ENCODE measurements around the gene AADAT.

AADAT gene

DNA sequence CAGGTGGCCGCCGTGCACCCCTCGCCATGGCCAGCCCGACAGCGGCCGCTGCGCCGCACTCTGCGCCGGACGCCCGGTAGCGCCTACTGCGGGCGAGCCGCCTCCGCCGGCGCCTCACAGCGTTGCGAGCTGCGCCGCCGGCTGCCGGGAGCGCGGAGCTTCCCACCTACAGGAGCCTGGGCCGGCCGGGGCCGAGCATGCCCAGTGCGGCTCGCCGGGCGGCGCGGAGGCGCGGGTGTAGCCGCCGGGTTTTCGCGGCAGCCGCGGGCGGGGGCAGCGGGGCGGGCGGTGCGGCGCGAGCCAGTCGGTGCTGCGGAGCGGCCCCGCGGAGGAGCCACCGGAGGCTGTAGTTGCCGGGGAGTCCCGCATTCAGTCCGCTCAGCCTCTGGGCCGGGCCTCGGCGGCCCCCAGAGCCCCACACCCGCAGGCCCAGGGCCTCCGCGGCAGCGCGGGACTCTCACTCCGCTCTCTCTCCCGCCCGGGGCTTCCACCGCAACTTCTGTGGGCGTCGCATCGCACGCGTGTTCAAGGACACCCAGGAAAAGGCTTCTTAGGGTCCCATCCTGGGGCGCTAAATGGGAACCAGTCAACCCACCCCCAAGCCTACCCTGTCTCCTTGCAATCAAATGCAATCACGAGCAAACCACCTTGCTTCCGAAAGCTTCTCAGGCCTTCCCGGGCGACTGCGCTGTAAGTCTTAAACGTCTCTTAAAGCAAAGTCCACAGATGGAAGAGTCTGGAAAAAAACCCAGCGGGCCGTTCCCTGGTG lies 63.3 kb downstream of the AADAT start, which contains the start of gene MFAP3L:
Gene MFAP3L (minus strand): TSS at position 143 of the 769 bp plus-strand sequence. CDS start 20,518 bp downstream, outside the sequence.
- Histone ChIP-seq H3K4me3 (ENCODE audit: control insufficient read depth in 1 of 7, extremely low read depth in 1 of 7, insufficient read depth in 4 of 7, low read depth in 2 of 7, low read length in 6 of 7) (peak within 1 kb of the TSS; percentile 52 to 91 (median 84)), H3K4me1 (ENCODE audit: control extremely low read depth in 1 of 4, control insufficient read depth in 4 of 4, insufficient read depth in 4 of 4, low read length in 3 of 4) (peaks cover 2 to 16% (median 15%) of the 10 kb centered on the region in 4 experiments), H3K27ac (ENCODE audit: insufficient read depth in 1 of 2, low read depth in 1 of 2, low read length in 2 of 2, poor library complexity in 1 of 2, severe bottlenecking in 2 of 2) (peak within 1 kb of the TSS in 1 of 2 experiments; percentile 27), H3K27me3 (replicated peaks in 2 of 5; ENCODE audit: control insufficient read depth in 4 of 5, insufficient read depth in 5 of 5, low read length in 4 of 5) (peaks cover 0 to 29% (median 4%) of the 10 kb centered on the region in 5 experiments), H3K36me3 (ENCODE audit: control insufficient read depth in 4 of 4, insufficient read depth in 4 of 4, low read length in 3 of 4) (no peaks in the 10 kb centered on the region), H3K9me3 (ENCODE audit: control extremely low read depth in 1 of 5, control insufficient read depth in 4 of 5, insufficient read depth in 2 of 5, low read depth in 1 of 5, low read length in 4 of 5) (no peaks in the 10 kb centered on the region)
- CTCF ChIA-PET: interaction anchor here (1.0 to 2.4 kb wide), 3 partner anchors 19 to 414 kb away, joined by 3 to 10 read pairs (median 4); partner anchors contain the start of gene NEK1
- POLR2A ChIA-PET: interaction anchor here (1.1 kb wide), 1 partner anchor 1469 kb away, joined by 4 read pairs; no protein-coding TSS in a partner anchor
- DNase-seq: peak; percentile 89 to 91 (median 89)
- WGBS (ENCODE audit: insufficient coverage): 0% methylated on average over 70 of the region's 86 CpGs

DNA sequence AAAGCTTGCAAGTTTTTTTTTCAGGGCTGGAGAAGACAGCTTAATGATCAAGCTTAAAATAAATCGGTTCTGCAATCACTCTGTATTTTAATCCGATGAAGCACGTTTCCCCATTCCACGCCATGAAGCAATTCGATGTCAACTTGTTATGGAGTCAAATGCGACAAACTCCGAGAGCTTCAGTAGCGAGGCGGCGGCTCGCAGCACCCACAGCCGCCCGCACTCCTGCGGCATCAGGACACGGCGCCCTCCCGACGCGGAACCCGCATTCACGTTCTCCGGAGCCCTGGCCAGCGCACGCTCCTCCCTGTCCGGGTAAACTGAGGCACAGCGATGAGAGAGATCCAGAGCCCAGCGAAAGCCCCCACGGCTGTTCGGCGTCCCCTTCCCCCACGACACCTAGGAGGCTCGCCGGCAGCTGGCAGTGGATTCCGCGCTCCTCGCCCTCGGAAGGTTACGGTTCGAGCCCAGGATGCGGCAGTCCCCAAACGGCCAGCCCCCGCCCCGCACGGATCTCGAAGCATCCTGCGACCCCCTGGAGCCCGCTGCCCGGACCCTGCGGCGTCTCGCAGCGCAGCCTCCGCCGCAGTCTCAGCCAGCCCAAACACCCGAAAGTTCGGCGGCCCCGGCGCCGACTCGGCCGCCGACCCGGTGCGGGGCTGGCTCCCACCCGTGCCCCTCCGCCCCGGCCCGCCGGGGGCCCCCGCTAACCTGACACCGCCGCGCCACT lies 64.1 kb downstream of the AADAT start:
- H3K36me3 ChIP-seq (ENCODE audit: control insufficient read depth in 4 of 4, insufficient read depth in 4 of 4, low read length in 3 of 4): no peaks in the 10 kb centered on the region
- H3K27ac ChIP-seq (ENCODE audit: insufficient read depth in 1 of 2, low read depth in 1 of 2, low read length in 2 of 2, poor library complexity in 1 of 2, severe bottlenecking in 2 of 2): no peak overlapping the region
- POLR2A ChIA-PET: no interaction called here
- peak overlapping the region; percentile 52 to 91 (median 84) for H3K4me3 ChIP-seq (ENCODE audit: control insufficient read depth in 1 of 7, extremely low read depth in 1 of 7, insufficient read depth in 4 of 7, low read depth in 2 of 7, low read length in 6 of 7)
- 2% methylated on average over 74 of the region's 74 CpGs for WGBS (ENCODE audit: insufficient coverage)
- H3K27me3 ChIP-seq (replicated peaks in 2 of 5; ENCODE audit: control insufficient read depth in 4 of 5, insufficient read depth in 5 of 5, low read length in 4 of 5): peaks cover 0 to 29% (median 4%) of the 10 kb centered on the region in 5 experiments
- H3K4me1 ChIP-seq (ENCODE audit: control extremely low read depth in 1 of 4, control insufficient read depth in 4 of 4, insufficient read depth in 4 of 4, low read length in 3 of 4): peaks cover 2 to 16% (median 15%) of the 10 kb centered on the region in 4 experiments
- no peaks in the 10 kb centered on the region for H3K9me3 ChIP-seq (ENCODE audit: control extremely low read depth in 1 of 5, control insufficient read depth in 4 of 5, insufficient read depth in 2 of 5, low read depth in 1 of 5, low read length in 4 of 5)
- CTCF ChIA-PET: interaction anchor here (0.8 to 2.4 kb wide), 6 partner anchors 11 to 413 kb away, joined by 3 to 10 read pairs (median 6); partner anchors contain the start of genes CLCN3 and NEK1
- peak in 2 of 3 donors; percentile 36 to 48 for DNase-seq

GRCh38 chr4:170022211-170022610 lies 67.5 kb downstream of the AADAT start:
- H3K36me3 ChIP-seq (ENCODE audit: control insufficient read depth in 4 of 4, insufficient read depth in 4 of 4, low read length in 3 of 4): no peaks in the 10 kb centered on the region
- peaks cover 0 to 15% (median 4%) of the 10 kb centered on the region in 5 experiments for H3K27me3 ChIP-seq (replicated peaks in 2 of 5; ENCODE audit: control insufficient read depth in 4 of 5, insufficient read depth in 5 of 5, low read length in 4 of 5)
- H3K27ac ChIP-seq (ENCODE audit: insufficient read depth in 1 of 2, low read depth in 1 of 2, low read length in 2 of 2, poor library complexity in 1 of 2, severe bottlenecking in 2 of 2): no peak overlapping the region
- no peak for DNase-seq
- H3K9me3 ChIP-seq (ENCODE audit: control extremely low read depth in 1 of 5, control insufficient read depth in 4 of 5, insufficient read depth in 2 of 5, low read depth in 1 of 5, low read length in 4 of 5): no peaks in the 10 kb centered on the region
- ChIA-PET POLR2A (no interaction called here), CTCF (interaction anchor here (2.6 to 3.2 kb wide), 2 partner anchors 10 to 212 kb away, joined by 6 to 9 read pairs; no protein-coding TSS in a partner anchor)
- WGBS (ENCODE audit: insufficient coverage): 100% methylated on average over 2 of the region's 2 CpGs
- peaks cover 2 to 13% (median 11%) of the 10 kb centered on the region in 4 experiments for H3K4me1 ChIP-seq (ENCODE audit: control extremely low read depth in 1 of 4, control insufficient read depth in 4 of 4, insufficient read depth in 4 of 4, low read length in 3 of 4)
- no peak overlapping the region for H3K4me3 ChIP-seq (ENCODE audit: control insufficient read depth in 1 of 7, extremely low read depth in 1 of 7, insufficient read depth in 4 of 7, low read depth in 2 of 7, low read length in 6 of 7)

DNA sequence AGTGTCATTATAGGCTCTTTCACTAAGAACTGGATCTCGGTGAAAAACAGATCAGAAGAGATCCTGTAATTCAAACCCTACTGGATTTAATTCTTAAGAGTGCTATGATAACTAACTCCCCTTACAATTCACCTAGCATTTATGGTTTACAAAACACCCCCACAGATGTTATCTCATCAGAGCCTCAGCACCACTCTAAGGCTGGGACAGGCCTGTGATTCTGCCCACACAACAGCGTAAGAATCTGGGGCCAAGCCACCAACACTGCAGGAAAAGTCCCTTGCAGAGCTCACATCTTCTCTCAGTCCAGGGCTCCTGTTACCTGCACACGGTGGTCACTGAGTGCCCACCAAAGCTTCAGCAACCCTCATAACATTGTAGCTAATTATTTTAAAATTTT lies 72.5 kb downstream of the AADAT start:
- no peak overlapping the region for H3K27ac ChIP-seq (ENCODE audit: insufficient read depth in 1 of 2, low read depth in 1 of 2, low read length in 2 of 2, poor library complexity in 1 of 2, severe bottlenecking in 2 of 2)
- H3K4me3 ChIP-seq (ENCODE audit: control insufficient read depth in 1 of 7, extremely low read depth in 1 of 7, insufficient read depth in 4 of 7, low read depth in 2 of 7, low read length in 6 of 7): no peak overlapping the region
- POLR2A ChIA-PET: no interaction called here
- no peaks in the 10 kb centered on the region for H3K9me3 ChIP-seq (ENCODE audit: control extremely low read depth in 1 of 5, control insufficient read depth in 4 of 5, insufficient read depth in 2 of 5, low read depth in 1 of 5, low read length in 4 of 5)
- DNase-seq: no peak
- H3K4me1 ChIP-seq (ENCODE audit: control extremely low read depth in 1 of 4, control insufficient read depth in 4 of 4, insufficient read depth in 4 of 4, low read length in 3 of 4): peaks cover 0 to 18% (median 13%) of the 10 kb centered on the region in 4 experiments
- no peaks in the 10 kb centered on the region for H3K27me3 ChIP-seq (replicated peaks in 2 of 5; ENCODE audit: control insufficient read depth in 4 of 5, insufficient read depth in 5 of 5, low read length in 4 of 5)
- H3K36me3 ChIP-seq (ENCODE audit: control insufficient read depth in 4 of 4, insufficient read depth in 4 of 4, low read length in 3 of 4): no peaks in the 10 kb centered on the region
- 100% methylated on average over 1 of the region's 3 CpGs for WGBS (ENCODE audit: insufficient coverage)
- CTCF ChIA-PET: no interaction called here

- no peaks in the 10 kb centered on the region for H3K9me3 ChIP-seq (ENCODE audit: control extremely low read depth in 1 of 5, control insufficient read depth in 4 of 5, insufficient read depth in 2 of 5, low read depth in 1 of 5, low read length in 4 of 5)
- no peak overlapping the region for H3K4me3 ChIP-seq (ENCODE audit: control insufficient read depth in 1 of 7, extremely low read depth in 1 of 7, insufficient read depth in 4 of 7, low read depth in 2 of 7, low read length in 6 of 7)
- H3K27ac ChIP-seq (ENCODE audit: insufficient read depth in 1 of 2, low read depth in 1 of 2, low read length in 2 of 2, poor library complexity in 1 of 2, severe bottlenecking in 2 of 2): no peak overlapping the region
- 100% methylated on average over 2 of the region's 4 CpGs for WGBS (ENCODE audit: insufficient coverage)
- H3K27me3 ChIP-seq (replicated peaks in 2 of 5; ENCODE audit: control insufficient read depth in 4 of 5, insufficient read depth in 5 of 5, low read length in 4 of 5): no peaks in the 10 kb centered on the region
- POLR2A ChIA-PET: no interaction called here
- CTCF ChIA-PET: interaction anchor here (0.9 to 1.9 kb wide), 2 partner anchors 9 to 10 kb away, joined by 3 to 7 read pairs; no protein-coding TSS in a partner anchor
- no peaks in the 10 kb centered on the region for H3K36me3 ChIP-seq (ENCODE audit: control insufficient read depth in 4 of 4, insufficient read depth in 4 of 4, low read length in 3 of 4)
- H3K4me1 ChIP-seq (ENCODE audit: control extremely low read depth in 1 of 4, control insufficient read depth in 4 of 4, insufficient read depth in 4 of 4, low read length in 3 of 4): peaks cover 2 to 29% (median 22%) of the 10 kb centered on the region in 4 experiments
- no peak for DNase-seq
Measured at GRCh38 chr4:170015285-170015684, 74.5 kb downstream of the AADAT start.

DNA sequence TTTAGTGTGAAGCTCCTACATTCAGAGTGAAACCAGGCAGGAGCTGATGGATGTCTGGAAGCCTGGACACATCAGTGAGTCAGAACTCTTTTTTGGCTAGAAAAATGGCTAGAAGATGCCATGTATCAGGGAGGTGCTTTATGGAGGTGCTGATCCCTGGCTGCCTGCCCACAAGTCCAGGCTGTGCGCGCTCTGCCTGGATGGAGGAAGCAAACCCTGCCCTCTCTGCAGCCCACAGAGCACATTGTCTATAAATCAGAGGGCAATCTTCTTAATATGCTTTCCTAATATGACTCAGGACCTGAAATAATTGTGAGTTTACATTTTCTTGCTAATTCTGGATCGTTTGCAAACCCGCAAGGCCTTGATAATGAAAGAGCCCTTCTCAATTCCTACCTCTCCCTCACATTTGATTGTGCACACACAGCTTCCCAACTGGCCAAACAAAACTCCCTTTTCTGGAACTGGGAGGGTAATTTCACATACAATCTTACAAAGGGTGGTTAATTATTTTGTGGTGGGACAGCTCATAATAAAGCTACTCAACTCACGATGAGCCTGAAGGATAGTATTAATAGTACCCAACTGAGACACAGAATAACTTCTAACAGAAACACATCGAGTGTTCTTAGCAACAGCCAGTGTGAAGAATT lies 75.3 kb downstream of the AADAT start:
- Histone ChIP-seq H3K9me3 (ENCODE audit: control extremely low read depth in 1 of 5, control insufficient read depth in 4 of 5, insufficient read depth in 2 of 5, low read depth in 1 of 5, low read length in 4 of 5) (no peaks in the 10 kb centered on the region), H3K27ac (ENCODE audit: insufficient read depth in 1 of 2, low read depth in 1 of 2, low read length in 2 of 2, poor library complexity in 1 of 2, severe bottlenecking in 2 of 2) (no peak overlapping the region), H3K4me1 (ENCODE audit: control extremely low read depth in 1 of 4, control insufficient read depth in 4 of 4, insufficient read depth in 4 of 4, low read length in 3 of 4) (peaks cover 2 to 36% (median 22%) of the 10 kb centered on the region in 4 experiments), H3K4me3 (ENCODE audit: control insufficient read depth in 1 of 7, extremely low read depth in 1 of 7, insufficient read depth in 4 of 7, low read depth in 2 of 7, low read length in 6 of 7) (no peak overlapping the region), H3K36me3 (ENCODE audit: control insufficient read depth in 4 of 4, insufficient read depth in 4 of 4, low read length in 3 of 4) (no peaks in the 10 kb centered on the region), H3K27me3 (replicated peaks in 2 of 5; ENCODE audit: control insufficient read depth in 4 of 5, insufficient read depth in 5 of 5, low read length in 4 of 5) (no peaks in the 10 kb centered on the region)
- 7% methylated on average over 2 of the region's 6 CpGs for WGBS (ENCODE audit: insufficient coverage)
- CTCF ChIA-PET: interaction anchor here (0.9 to 1.9 kb wide), 2 partner anchors 8 to 11 kb away, joined by 3 to 7 read pairs; no protein-coding TSS in a partner anchor
- POLR2A ChIA-PET: no interaction called here
- DNase-seq: peak in 2 of 3 donors; percentile 46 to 65

Measured in common myeloid progenitor, CD34-positive (primary cell).